ENCODE measurements around the gene SPATA13. TPM values are rescaled to one million over a fixed set of nuclear protein-coding genes. Genes with fewer than 3 reads are reported as not detected.

The SPATA13 gene
- total RNA-seq, 3 donors from 2014 or later, result 6.6 to 84.7 (median 58.7) TPM

GRCh38 chr13:24134231-24134630 is 26.3 kb upstream of the SPATA13 start:
- TF ChIP-seq POLR2A (IDR thresholded peaks at IDR 0.05), result no peak
- TF ChIP-seq POLR2AphosphoS5 (IDR thresholded peaks at IDR 0.05), result no peak
- no peak for TF ChIP-seq CTCF (IDR thresholded peaks at IDR 0.05)
- intact Hi-C loops (cut with DNase I; ENCODE audit: low total_unique reads), result no loop called here
- Histone ChIP-seq H3K36me3 (no peaks in the 10 kb centered on the region), H3K4me1 (no peaks in the 10 kb centered on the region), H3K27ac (no peak overlapping the region), H3K9me3 (peaks cover 0 to 6% of the 10 kb centered on the region in 2 donors), H3K4me3 (no peak overlapping the region), H3K27me3 (no peaks in the 10 kb centered on the region)
- no peak for DNase-seq (ENCODE audit: low spot score in 2 of 2)

GRCh38 chr13:24134757-24135156 is 25.8 kb upstream of the SPATA13 start:
- H3K9me3 ChIP-seq, result peaks cover 0 to 6% of the 10 kb centered on the region in 2 donors
- H3K4me3 ChIP-seq, result no peak overlapping the region
- intact Hi-C loops (cut with DNase I; ENCODE audit: low total_unique reads), result no loop called here
- H3K27me3 ChIP-seq, result no peaks in the 10 kb centered on the region
- DNase-seq (ENCODE audit: low spot score in 2 of 2), result no peak
- H3K4me1 ChIP-seq, result no peaks in the 10 kb centered on the region
- TF ChIP-seq POLR2A (IDR thresholded peaks at IDR 0.05), result no peak
- no peak for TF ChIP-seq POLR2AphosphoS5 (IDR thresholded peaks at IDR 0.05)
- TF ChIP-seq CTCF (IDR thresholded peaks at IDR 0.05), result no peak
- no peak overlapping the region for H3K27ac ChIP-seq
- H3K36me3 ChIP-seq, result no peaks in the 10 kb centered on the region

- H3K4me1 ChIP-seq, result no peaks in the 10 kb centered on the region
- intact Hi-C loops (cut with DNase I; ENCODE audit: low total_unique reads), result no loop called here
- H3K4me3 ChIP-seq, result no peak overlapping the region
- no peak for DNase-seq (ENCODE audit: low spot score in 2 of 2)
- peaks cover 0 to 6% of the 10 kb centered on the region in 2 donors for H3K9me3 ChIP-seq
- no peak overlapping the region for H3K27ac ChIP-seq
- H3K27me3 ChIP-seq, result no peaks in the 10 kb centered on the region
- TF ChIP-seq POLR2A (IDR thresholded peaks at IDR 0.05) (no peak), POLR2AphosphoS5 (IDR thresholded peaks at IDR 0.05) (no peak), CTCF (IDR thresholded peaks at IDR 0.05) (no peak)
- no peaks in the 10 kb centered on the region for H3K36me3 ChIP-seq
These were observed 24.7 kb upstream of the SPATA13 start for GRCh38 chr13:24135674-24136300.

GRCh38 chr13:24138911-24139310 is 21.6 kb upstream of the SPATA13 start:
- H3K4me3 ChIP-seq, result no peak overlapping the region
- H3K27me3 ChIP-seq, result no peaks in the 10 kb centered on the region
- intact Hi-C loops (cut with DNase I; ENCODE audit: low total_unique reads), result no loop called here
- no peaks in the 10 kb centered on the region for H3K4me1 ChIP-seq
- DNase-seq (ENCODE audit: low spot score in 2 of 2), result no peak
- H3K36me3 ChIP-seq, result no peaks in the 10 kb centered on the region
- no peaks in the 10 kb centered on the region for H3K9me3 ChIP-seq
- TF ChIP-seq POLR2A (IDR thresholded peaks at IDR 0.05), result no peak
- TF ChIP-seq POLR2AphosphoS5 (IDR thresholded peaks at IDR 0.05), result no peak
- no peak for TF ChIP-seq CTCF (IDR thresholded peaks at IDR 0.05)
- H3K27ac ChIP-seq, result no peak overlapping the region

GRCh38 chr13:24141333-24141910 is 19.1 kb upstream of the SPATA13 start:
- no peaks in the 10 kb centered on the region for H3K36me3 ChIP-seq
- intact Hi-C loops (cut with DNase I; ENCODE audit: low total_unique reads), result no loop called here
- TF ChIP-seq POLR2A (IDR thresholded peaks at IDR 0.05) (no peak), POLR2AphosphoS5 (IDR thresholded peaks at IDR 0.05) (no peak), CTCF (IDR thresholded peaks at IDR 0.05) (no peak)
- no peaks in the 10 kb centered on the region for H3K9me3 ChIP-seq
- H3K4me3 ChIP-seq, result no peak overlapping the region
- no peaks in the 10 kb centered on the region for H3K27me3 ChIP-seq
- no peak for DNase-seq (ENCODE audit: low spot score in 2 of 2)
- no peaks in the 10 kb centered on the region for H3K4me1 ChIP-seq
- H3K27ac ChIP-seq, result no peak overlapping the region
